HG03565 (cell line): Measurements from ENCODE around the gene ETV5.
"Not testable (repeated sequence)": the region's sequence is repeated elsewhere in the genome, so short reads cannot be mapped to it uniquely, and the experiment has no call there.

Experiments used
- ATAC-seq: cut with Tn5 transposase; IDR thresholded peaks from one replicate; pipeline ENCODE4 v1.9.1; 2021; ENCODE audit warnings: mild to moderate bottlenecking, moderate library complexity; ENCODE audit not compliant: unreplicated experiment

Gene ETV5

DNA sequence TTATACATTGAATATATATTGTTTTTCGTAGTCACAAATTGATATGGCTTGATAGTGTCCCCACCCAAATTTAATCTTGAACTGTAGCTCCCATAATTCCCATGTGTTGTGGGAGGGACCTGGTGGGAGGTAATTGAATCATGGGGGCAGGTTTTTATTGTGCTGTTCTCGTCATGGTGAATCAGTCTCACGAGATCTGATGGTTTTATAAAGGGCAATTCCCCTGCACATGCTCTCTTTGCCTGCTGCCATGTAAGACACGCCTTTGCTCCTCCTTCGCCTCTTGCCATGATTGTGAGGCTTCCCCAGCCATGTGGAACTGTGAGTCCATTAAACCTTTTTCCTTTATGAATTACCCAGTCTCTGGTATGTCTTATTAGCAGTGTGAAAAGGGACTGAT, 82.9 kb downstream of the ETV5 start:
- not testable (repeated sequence) for ATAC-seq

DNA sequence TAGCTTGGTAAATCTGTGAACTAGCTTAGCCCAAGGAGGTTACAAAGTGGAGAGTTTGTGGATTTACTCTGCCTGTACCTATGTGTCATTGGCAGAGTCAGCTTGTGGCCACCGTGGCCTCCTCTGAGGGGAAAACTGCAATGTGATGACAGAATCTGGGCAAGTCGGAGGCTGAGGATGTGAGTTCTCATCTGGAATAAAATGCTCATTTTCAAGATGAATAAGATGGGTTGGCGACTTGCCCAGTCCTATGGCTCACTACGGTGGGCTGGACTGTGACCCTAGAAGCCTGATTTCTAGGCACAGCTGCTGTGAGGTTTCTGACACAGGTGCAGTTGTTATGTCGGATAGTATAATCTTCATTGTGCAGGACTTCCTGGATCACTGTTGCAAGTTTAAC, 83.7 kb downstream of the ETV5 start:
- no peak for ATAC-seq

DNA sequence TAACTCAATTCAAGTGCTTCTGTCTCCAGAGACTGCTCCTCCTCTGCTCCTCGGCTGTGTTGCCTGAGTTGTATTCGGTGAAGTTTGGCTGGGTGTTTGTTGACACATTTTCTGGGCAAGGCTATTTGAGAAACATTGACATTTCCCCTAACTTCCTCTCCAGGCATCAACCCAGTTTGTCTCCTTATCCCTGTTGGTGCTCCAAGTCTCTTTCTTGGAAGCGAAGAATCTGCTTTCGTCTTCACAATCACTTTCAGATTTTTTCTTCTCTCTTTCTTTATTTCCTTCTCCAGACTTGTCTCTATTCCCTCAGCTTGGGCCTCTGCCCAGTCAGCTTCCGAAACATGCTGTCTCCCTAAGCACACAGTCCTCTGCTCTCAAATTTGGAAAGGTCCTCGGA, 84.7 kb downstream of the ETV5 start:
- ATAC-seq, result no peak

DNA sequence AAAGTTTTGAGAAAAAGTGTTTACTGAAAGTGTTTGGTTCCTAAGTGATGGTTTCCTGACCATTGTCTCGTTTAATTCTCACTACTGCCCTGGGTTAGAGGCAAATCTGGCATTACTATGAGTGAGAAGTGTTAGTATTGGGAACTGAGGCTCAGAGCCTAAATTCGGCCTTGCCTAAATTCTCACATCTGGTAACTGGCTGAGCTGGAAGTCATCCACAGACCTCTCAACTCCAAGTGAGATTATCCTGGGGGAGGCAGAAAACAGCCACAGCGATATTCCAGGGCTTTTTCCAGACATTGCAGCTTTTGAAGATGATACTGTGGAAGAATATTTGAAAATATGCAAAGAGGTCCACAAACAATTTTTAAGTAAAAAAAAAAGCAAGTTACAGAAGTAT, 86.0 kb downstream of the ETV5 start:
- ATAC-seq, result no peak

DNA sequence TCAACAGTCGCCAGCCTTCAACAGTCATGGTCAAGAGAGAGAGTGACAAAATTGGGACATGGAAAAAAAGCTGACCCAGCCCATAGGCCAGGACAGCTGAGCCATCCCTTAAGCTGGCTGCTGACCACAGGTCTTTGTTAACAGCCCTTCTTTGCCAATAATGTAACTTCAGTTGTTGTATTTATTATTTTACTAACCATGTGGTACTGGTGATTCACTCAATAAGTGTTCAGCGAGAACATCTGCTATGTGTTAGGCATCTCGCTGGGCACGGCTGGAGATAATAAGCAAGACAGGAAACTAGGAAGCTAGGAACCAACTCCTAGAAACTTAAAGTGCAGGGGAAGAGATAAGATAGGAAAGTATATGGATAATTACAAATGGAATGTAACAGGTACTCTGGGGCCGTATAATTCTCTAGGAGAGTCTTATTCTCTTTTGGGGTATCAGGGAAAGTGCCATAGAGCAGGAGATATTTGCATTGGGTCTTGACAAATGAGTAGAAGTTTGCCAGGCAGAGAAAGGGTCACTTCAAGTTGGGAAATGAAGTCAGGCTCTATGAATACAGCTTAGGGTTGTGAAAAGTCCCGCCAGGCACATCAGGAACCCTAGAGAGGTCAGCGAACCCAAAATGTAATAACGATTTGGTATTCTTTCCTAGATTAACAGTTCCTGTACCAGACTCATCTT, 87.1 kb downstream of the ETV5 start:
- no peak for ATAC-seq

DNA sequence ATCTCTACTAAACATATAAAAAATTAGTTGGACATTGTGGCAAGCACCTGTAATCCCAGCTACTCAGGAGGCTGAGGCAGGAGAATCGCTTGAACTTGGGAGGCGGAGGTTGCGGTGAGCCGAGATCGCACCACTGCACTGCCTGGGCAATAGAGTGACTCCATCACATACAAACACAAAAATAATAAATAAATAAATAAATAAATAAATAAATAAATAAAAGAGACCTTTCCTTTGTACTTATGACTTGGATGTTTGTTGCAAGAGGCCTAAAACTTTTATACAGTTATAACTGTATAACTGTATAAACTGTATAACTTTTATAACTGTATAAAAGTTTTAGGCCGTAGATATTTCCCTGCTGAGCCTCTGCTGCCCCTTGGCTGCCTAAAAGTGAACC, 87.6 kb downstream of the ETV5 start:
- ATAC-seq, result not testable (repeated sequence)

DNA sequence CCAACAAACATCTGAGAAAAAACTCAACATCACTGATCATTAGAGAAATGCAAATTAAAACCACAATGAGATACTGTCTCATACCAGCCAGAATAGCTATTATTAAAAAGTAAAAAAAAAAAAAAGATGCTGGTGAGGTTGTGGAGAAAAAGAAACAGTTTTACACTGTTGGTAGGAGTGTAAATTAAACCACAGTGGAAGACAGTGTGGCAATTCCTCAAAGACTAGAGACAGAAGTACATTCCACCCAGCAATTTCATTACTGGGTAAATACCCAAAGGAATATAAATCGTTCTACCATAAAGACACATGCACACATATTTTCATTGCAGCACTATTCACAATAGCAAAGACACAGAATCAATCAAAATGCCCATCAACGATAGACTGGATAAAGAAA, 89.6 kb downstream of the ETV5 start:
- ATAC-seq, result not testable (repeated sequence)

- no peak for ATAC-seq
Observed at GRCh38 chr3:186014866-186015265, 94.0 kb downstream of the ETV5 start.

- no peak for ATAC-seq
Observed at GRCh38 chr3:186013312-186013711, 95.6 kb downstream of the ETV5 start.

GRCh38 chr3:186012137-186012536, 96.8 kb downstream of the ETV5 start:
- no peak for ATAC-seq

DNA sequence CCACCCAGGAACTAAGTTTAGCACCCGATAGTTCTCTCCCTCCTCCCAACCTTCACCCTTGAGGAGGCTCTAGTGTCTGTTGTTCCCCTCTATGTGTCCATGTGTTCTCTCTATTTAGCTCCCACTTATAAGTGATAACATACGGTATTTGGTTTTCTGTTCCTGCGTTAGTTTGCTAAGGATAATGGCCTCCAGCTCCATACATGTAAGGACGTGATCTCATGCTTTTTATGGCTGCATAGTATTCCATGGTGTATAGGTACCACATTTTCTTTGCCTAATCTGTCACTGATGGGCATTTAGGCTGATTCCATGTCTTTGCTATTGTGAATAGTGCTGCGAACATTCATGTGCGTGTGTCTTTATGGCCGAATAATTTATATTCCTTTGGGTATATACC, 104.2 kb downstream of the ETV5 start:
- no peak for ATAC-seq

- ATAC-seq, result peak; percentile 23
Observed at GRCh38 chr3:186004209-186004608, 104.7 kb downstream of the ETV5 start.

- ATAC-seq, result peak; percentile 63
Observed at GRCh38 chr3:186003610-186004009, 105.3 kb downstream of the ETV5 start.

GRCh38 chr3:186002884-186003472, 105.9 kb downstream of the ETV5 start:
- no peak for ATAC-seq

DNA sequence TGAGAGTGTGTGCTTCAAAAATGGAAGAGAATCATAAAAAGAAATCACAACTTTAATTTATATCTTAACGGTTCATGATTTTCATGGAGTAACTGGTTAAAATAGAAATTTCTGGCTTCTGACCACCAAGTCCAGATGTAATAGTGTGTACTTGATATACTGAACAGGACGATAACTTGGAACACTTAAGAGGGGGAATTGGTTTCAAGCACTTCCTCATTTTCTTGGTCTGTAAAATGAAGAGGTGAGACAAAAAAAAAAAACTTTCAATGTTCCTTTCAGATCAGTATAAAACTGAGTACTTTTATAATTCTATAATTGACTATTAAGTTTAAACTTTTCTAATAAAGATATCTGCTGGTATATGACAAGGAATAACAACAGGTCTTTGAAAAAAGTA, 107.0 kb downstream of the ETV5 start:
- ATAC-seq, result no peak

DNA sequence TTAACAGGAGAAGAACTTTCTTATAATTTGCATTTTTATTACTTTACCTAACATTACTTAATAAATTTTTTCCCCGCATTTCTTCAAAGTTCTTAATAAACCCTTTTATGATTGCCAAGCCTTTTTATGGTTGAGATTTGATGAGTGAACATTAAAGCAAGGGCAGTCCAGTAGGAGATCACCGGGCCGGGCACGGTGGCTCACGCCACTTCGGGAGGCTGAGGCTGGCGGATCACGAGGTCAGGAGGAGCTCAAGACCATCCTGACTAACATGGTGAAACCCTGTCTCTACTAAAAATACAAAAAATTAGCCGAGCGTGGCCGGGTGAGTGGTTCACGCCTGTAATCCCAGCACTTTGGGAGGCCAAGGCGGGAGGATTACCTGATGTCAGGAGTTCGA, 109.7 kb downstream of the ETV5 start:
- ATAC-seq, result no peak

GRCh38 chr3:185998136-185998535, 110.8 kb downstream of the ETV5 start:
- no peak for ATAC-seq

DNA sequence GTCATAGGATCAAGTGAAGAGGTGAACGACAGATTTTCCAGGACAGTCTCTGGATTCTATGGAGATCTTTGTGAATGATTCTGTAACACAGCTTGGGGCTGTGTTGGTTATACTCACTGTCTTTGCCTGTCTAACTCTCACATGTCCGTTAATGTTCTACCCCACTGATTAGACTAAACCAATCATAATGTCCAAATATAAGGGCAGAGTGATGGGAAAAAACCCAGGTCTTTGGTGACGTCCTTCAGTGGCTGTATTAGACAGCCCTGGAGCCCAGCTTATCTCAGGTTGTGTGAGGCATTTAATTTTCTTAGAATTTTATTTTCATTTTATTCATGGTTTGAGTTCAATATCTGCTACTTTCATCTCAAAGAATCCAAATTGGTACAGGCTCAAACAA, 111.8 kb downstream of the ETV5 start:
- ATAC-seq, result no peak
